HG02588 (cell line): Measurements from ENCODE around the gene JAK1.
"Not testable (repeated sequence)": the region's sequence is repeated elsewhere in the genome, so short reads cannot be mapped to it uniquely, and the experiment has no call there.

Experiments
- ATAC-seq: cut with Tn5 transposase; IDR thresholded peaks from one replicate; pipeline ENCODE4 v1.9.1; 2021; ENCODE audit warnings: mild to moderate bottlenecking, moderate library complexity; ENCODE audit not compliant: unreplicated experiment

The JAK1 gene

GRCh38 chr1:64966158-64966971 is at the start of gene JAK1:
Gene JAK1, minus strand, starts transcription at chr1:64966549. Its CDS starts 80,285 bp downstream, at chr1:64886264.
- ATAC-seq = peak; percentile 76

GRCh38 chr1:65014321-65014720 is 48.0 kb upstream of the JAK1 start:
- ATAC-seq = no peak

GRCh38 chr1:65011983-65012382 is 45.6 kb upstream of the JAK1 start:
- no peak for ATAC-seq

GRCh38 chr1:65009724-65010420 is 43.5 kb upstream of the JAK1 start:
- ATAC-seq = no peak

GRCh38 chr1:65009176-65009575 is 42.8 kb upstream of the JAK1 start:
- ATAC-seq = no peak

- ATAC-seq = no peak
Observed at GRCh38 chr1:65006806-65007205, 40.5 kb upstream of the JAK1 start.

- ATAC-seq = no peak
Observed at GRCh38 chr1:65003316-65003664, 36.9 kb upstream of the JAK1 start.

GRCh38 chr1:65002508-65003315 is 36.4 kb upstream of the JAK1 start:
- peak; percentile 87 for ATAC-seq

- ATAC-seq = no peak
Observed at GRCh38 chr1:65002156-65002507, 35.8 kb upstream of the JAK1 start.

GRCh38 chr1:65001231-65001792 is 35.0 kb upstream of the JAK1 start:
- no peak for ATAC-seq

- not testable (repeated sequence) for ATAC-seq
Observed at GRCh38 chr1:64998425-64998948, 32.1 kb upstream of the JAK1 start.

- ATAC-seq = no peak
Observed at GRCh38 chr1:64996541-64997257, 30.4 kb upstream of the JAK1 start.

- ATAC-seq = no peak
Observed at GRCh38 chr1:64995316-64995715, 29.0 kb upstream of the JAK1 start.

- peak; percentile 96 for ATAC-seq
Observed at GRCh38 chr1:64986903-64987871, 20.8 kb upstream of the JAK1 start.

GRCh38 chr1:64984737-64985136 is 18.4 kb upstream of the JAK1 start:
- ATAC-seq = no peak

GRCh38 chr1:64984106-64984505 is 17.8 kb upstream of the JAK1 start:
- ATAC-seq = no peak

GRCh38 chr1:64983110-64983509 is 16.8 kb upstream of the JAK1 start:
- no peak for ATAC-seq

GRCh38 chr1:64981601-64982533 is 15.5 kb upstream of the JAK1 start:
- no peak for ATAC-seq
